ENCODE measurements around the gene NCOA1. TPM values are rescaled to one million over a fixed set of nuclear protein-coding genes. Genes with fewer than 3 reads are reported as not detected.

Gene NCOA1
- polyA plus RNA-seq, 1 donor from 2014 or later: 23.0 TPM

GRCh38 chr2:24642351-24642750, 151.3 kb downstream of the NCOA1 start:
- H4K20me1 ChIP-seq (ENCODE audit: insufficient read depth): no peaks in the 10 kb centered on the region
- H3K9me2 ChIP-seq (ENCODE audit: insufficient read depth, low read length): no peaks in the 10 kb centered on the region
- no peak overlapping the region for H3K9ac ChIP-seq (ENCODE audit: low read length)
- peaks cover 8% of the 10 kb centered on the region for H3K36me3 ChIP-seq (ENCODE audit: insufficient read depth, low read length)
- no peak overlapping the region for H3K4me2 ChIP-seq (ENCODE audit: low read length)
- H3K27ac ChIP-seq (ENCODE audit: low read length): no peak overlapping the region
- no peak overlapping the region for H3K4me3 ChIP-seq (ENCODE audit: low read length)
- no peak overlapping the region for H2AFZ ChIP-seq (ENCODE audit: low read depth, low read length)
- TF ChIP-seq REST (IDR thresholded peaks at IDR 0.05; ENCODE audit: borderline replicate concordance) (no peak), EZH2 (IDR thresholded peaks at IDR 0.05; ENCODE audit: borderline replicate concordance, insufficient read depth, low read length, poor library complexity, severe bottlenecking) (no peak), TAF1 (IDR thresholded peaks at IDR 0.05; ENCODE audit: low read depth) (no peak), MXI1 (conservative IDR thresholded peaks at IDR 0.05; ENCODE audit: poor library complexity, severe bottlenecking) (no peak), CTCF (IDR thresholded peaks at IDR 0.05; ENCODE audit: poor library complexity, severe bottlenecking) (no peak), POLR2AphosphoS5 (IDR thresholded peaks at IDR 0.05) (no peak), EP300 (conservative IDR thresholded peaks at IDR 0.05; ENCODE audit: poor library complexity, severe bottlenecking) (no peak), RAD21 (conservative IDR thresholded peaks at IDR 0.05) (no peak), SMC3 (conservative IDR thresholded peaks at IDR 0.05; ENCODE audit: poor library complexity) (no peak)
- peaks cover 3% of the 10 kb centered on the region for H3K79me2 ChIP-seq (replicated peaks; ENCODE audit: insufficient read depth, low read length)
- H3K27me3 ChIP-seq (ENCODE audit: insufficient read depth, low read depth, low read length): no peaks in the 10 kb centered on the region
- H3K9me3 ChIP-seq (ENCODE audit: low read length): peaks cover 7% of the 10 kb centered on the region
- H3F3A ChIP-seq (ENCODE audit: insufficient read depth, low read length, poor library complexity, severe bottlenecking): no peaks in the 10 kb centered on the region

- no peak overlapping the region for H3K9ac ChIP-seq (ENCODE audit: low read length)
- peaks cover 3% of the 10 kb centered on the region for H3K79me2 ChIP-seq (replicated peaks; ENCODE audit: insufficient read depth, low read length)
- no peak overlapping the region for H3K4me3 ChIP-seq (ENCODE audit: low read length)
- peaks cover 6% of the 10 kb centered on the region for H3K9me3 ChIP-seq (ENCODE audit: low read length)
- no peaks in the 10 kb centered on the region for H3F3A ChIP-seq (ENCODE audit: insufficient read depth, low read length, poor library complexity, severe bottlenecking)
- no peak overlapping the region for H3K4me2 ChIP-seq (ENCODE audit: low read length)
- no peak overlapping the region for H2AFZ ChIP-seq (ENCODE audit: low read depth, low read length)
- H3K9me2 ChIP-seq (ENCODE audit: insufficient read depth, low read length): no peaks in the 10 kb centered on the region
- H3K27ac ChIP-seq (ENCODE audit: low read length): no peak overlapping the region
- peaks cover 7% of the 10 kb centered on the region for H3K36me3 ChIP-seq (ENCODE audit: insufficient read depth, low read length)
- H3K27me3 ChIP-seq (ENCODE audit: insufficient read depth, low read depth, low read length): no peaks in the 10 kb centered on the region
- H4K20me1 ChIP-seq (ENCODE audit: insufficient read depth): no peaks in the 10 kb centered on the region
- TF ChIP-seq CTCF (IDR thresholded peaks at IDR 0.05; ENCODE audit: poor library complexity, severe bottlenecking): no peak
- TF ChIP-seq SMC3 (conservative IDR thresholded peaks at IDR 0.05; ENCODE audit: poor library complexity): no peak
- TF ChIP-seq MXI1 (conservative IDR thresholded peaks at IDR 0.05; ENCODE audit: poor library complexity, severe bottlenecking): no peak
- no peak for TF ChIP-seq RAD21 (conservative IDR thresholded peaks at IDR 0.05)
- no peak for TF ChIP-seq POLR2AphosphoS5 (IDR thresholded peaks at IDR 0.05)
- no peak for TF ChIP-seq EP300 (conservative IDR thresholded peaks at IDR 0.05; ENCODE audit: poor library complexity, severe bottlenecking)
- TF ChIP-seq EZH2 (IDR thresholded peaks at IDR 0.05; ENCODE audit: borderline replicate concordance, insufficient read depth, low read length, poor library complexity, severe bottlenecking): no peak
- no peak for TF ChIP-seq TAF1 (IDR thresholded peaks at IDR 0.05; ENCODE audit: low read depth)
- no peak for TF ChIP-seq REST (IDR thresholded peaks at IDR 0.05; ENCODE audit: borderline replicate concordance)
These were observed 152.0 kb downstream of the NCOA1 start for GRCh38 chr2:24643051-24643450.
